Endothelial cell of umbilical vein (primary cell): ENCODE results near the gene PCP4L1. TPM values are rescaled to one million over a fixed set of nuclear protein-coding genes. Genes with fewer than 3 reads are reported as not detected.

Experiments used
- BruUV-seq: library from RNA; stranded (reverse); fragments of 400-500 nt; replicated peaks from 2 replicates; lab custom pipeline; 2021; lab: Mats Ljungman, UMichigan
- CTCF ChIA-PET: fragments of 300-600, 350-600 bp; sonication (Branson Sonifier 250); formaldehyde crosslinking; loops from one replicate; lab custom pipeline; 2021; ENCODE audit warnings: antibody characterized with exemption, inconsistent platforms; lab: Charles Lee
- POLR2A ChIA-PET: fragments of 300-600, 350-600 bp; sonication (Branson Sonifier 250); formaldehyde crosslinking; loops from one replicate; lab custom pipeline; 2021; ENCODE audit warnings: antibody characterized with exemption, inconsistent platforms; lab: Charles Lee
- DNase-seq: peaks from one replicate; pipeline ENCODE4 v3.0.0-alpha.2; 2011; ENCODE audit warnings: low read depth, low spot score
- FAIRE-seq: peaks from 2 replicates; lab custom pipeline; 2011; peaks lifted over from hg19 to GRCh38; lab: Jason Lieb, UNC
- H2AFZ ChIP-seq: 2 replicates; pipeline ENCODE4 v1.6.0; 2012; ENCODE audit warnings: low read depth, low read length, control low read depth, inconsistent platforms
- H3K27ac ChIP-seq: 2 replicates; pipeline ENCODE4 v1.5.1; 2011; ENCODE audit warnings: low read depth, mild to moderate bottlenecking, control low read depth, low read length, moderate library complexity; ENCODE audit not compliant: insufficient read depth
- H3K27me3 ChIP-seq, 2 experiments: 2 replicates each; pipeline versions ENCODE4 v1.6.0 to v1.6.1; 2011; ENCODE audit warnings: low read length in 2 of 2, mixed read lengths in 1 of 2; ENCODE audit not compliant: control insufficient read depth in 2 of 2, insufficient read depth in 2 of 2
- H3K36me3 ChIP-seq, 2 experiments: 2 replicates in 1 of 2; 3 replicates in 1 of 2; pipeline ENCODE4 v1.5.1; 2011; ENCODE audit warnings: low read length in 2 of 2, mild to moderate bottlenecking in 1 of 2, moderate library complexity in 1 of 2; ENCODE audit not compliant: control insufficient read depth in 2 of 2, insufficient read depth in 2 of 2; ENCODE audit errors: extremely low read depth in 1 of 2
- H3K4me1 ChIP-seq: 3 replicates; pipeline ENCODE4 v1.5.1; 2011; ENCODE audit warnings: mild to moderate bottlenecking, low read length; ENCODE audit not compliant: control insufficient read depth, insufficient read depth; ENCODE audit errors: extremely low read depth
- H3K4me2 ChIP-seq: 2 replicates; pipeline ENCODE4 v1.6.1; 2011; ENCODE audit warnings: low read length, control low read depth, mixed read lengths; ENCODE audit not compliant: insufficient read depth
- H3K4me3 ChIP-seq, 3 experiments: fragments of 200-600 bp in 1 of 3; sonication (generic), shearing (Covaris generic) in 1 of 3; replicated peaks in 1 of 3; 2 replicates each; pipeline ENCODE4 v1.5.1; 2011 to 2016; ENCODE audit warnings: control low read depth in 3 of 3, low read length in 3 of 3, mild to moderate bottlenecking in 2 of 3, inconsistent platforms in 1 of 3, low read depth in 1 of 3, moderate library complexity in 1 of 3; ENCODE audit not compliant: insufficient read depth in 1 of 3
- H3K79me2 ChIP-seq: 2 replicates; pipeline ENCODE4 v1.6.0; 2012; ENCODE audit warnings: low read length, inconsistent platforms; ENCODE audit not compliant: control insufficient read depth, insufficient read depth
- H3K9ac ChIP-seq: replicated peaks from 2 replicates; pipeline ENCODE3; 2011; ENCODE audit warnings: low read length, control low read depth; ENCODE audit not compliant: insufficient read depth; ENCODE audit errors: extremely low read depth
- H3K9me1 ChIP-seq: replicated peaks from 3 replicates; pipeline ENCODE4 v1.6.0; 2011; ENCODE audit warnings: mild to moderate bottlenecking, low read length; ENCODE audit not compliant: control insufficient read depth, insufficient read depth; ENCODE audit errors: extremely low read depth
- H3K9me3 ChIP-seq: replicated peaks from 2 replicates; pipeline ENCODE4 v1.5.1; 2012; ENCODE audit warnings: low read length, inconsistent platforms; ENCODE audit not compliant: control insufficient read depth, insufficient read depth
- H4K20me1 ChIP-seq: replicated peaks from 2 replicates; pipeline ENCODE3; 2011; ENCODE audit warnings: mild to moderate bottlenecking, low read length; ENCODE audit not compliant: control insufficient read depth, insufficient read depth; ENCODE audit errors: extremely low read depth
- EZH2 ChIP-seq: IDR thresholded peaks from 2 replicates; pipeline ENCODE4 v1.6.1; 2012; ENCODE audit warnings: borderline replicate concordance, low read depth, mild to moderate bottlenecking, moderate library complexity, low read length, inconsistent platforms; ENCODE audit not compliant: severe bottlenecking
- FOS ChIP-seq: IDR thresholded peaks from 2 replicates; pipeline ENCODE4 v1.6.1; 2011; ENCODE audit warnings: mild to moderate bottlenecking, low read length, moderate library complexity, borderline replicate concordance; ENCODE audit not compliant: insufficient read depth
- GATA2 ChIP-seq: IDR thresholded peaks from 2 replicates; pipeline ENCODE4 v1.7.0; 2011; ENCODE audit warnings: low read depth, mild to moderate bottlenecking, moderate library complexity, mixed read lengths, low read length; ENCODE audit not compliant: insufficient read length, insufficient read depth
- JUN ChIP-seq: IDR thresholded peaks from 2 replicates; pipeline ENCODE4 v1.6.1; 2011; ENCODE audit warnings: borderline replicate concordance, low read depth; ENCODE audit not compliant: insufficient read length, insufficient read depth
- MYC ChIP-seq: IDR thresholded peaks from one replicate; pipeline ENCODE4 v1.6.1; 2011; ENCODE audit warnings: mild to moderate bottlenecking, low read depth, low read length
- POLR2A ChIP-seq: IDR thresholded peaks from 2 replicates; pipeline ENCODE4 v1.6.1; 2012; ENCODE audit warnings: low read depth, mild to moderate bottlenecking, control low read depth, low read length
- POLR2AphosphoS5 ChIP-seq: IDR thresholded peaks from 2 replicates; pipeline ENCODE4 v1.6.1; 2012; ENCODE audit warnings: low read depth, mild to moderate bottlenecking, control low read depth, low read length, moderate library complexity; ENCODE audit not compliant: insufficient read depth
- dilution Hi-C: fragments of 300-500 bp; cut with MboI; formaldehyde crosslinking; loops from one replicate; pipeline ENCODE4 v1.15.0; 2019; ENCODE audit warnings: low sequenced_read_pairs; ENCODE audit not compliant: extremely low pct_ligation_motif_present
- intact Hi-C: fragments of 100-400 bp; cut with micrococcal nuclease; formaldehyde crosslinking; loops from one replicate; pipeline ENCODE4 v1.10.0; 2022
- polyA plus RNA-seq, 4 experiments: library from polyadenylated mRNA; depleted of rRNA in 3 of 4; stranded (reverse) in 3 of 4; unstranded in 1 of 4; fragments of >200 nt; gene quantifications; 2 replicates each; pipeline versions ENCODE4 v1.2.1 to v1.2.3, GENCODE V29; 2011 to 2012; ENCODE audit warnings: missing spikeins in 1 of 4
- total RNA-seq: library from RNA; stranded (reverse); gene quantifications from 2 replicates; pipeline ENCODE4 v1.2.3, GENCODE V29; 2021
- TF ChIP-seq, protein P1 (sequence below), 2 donors: IDR thresholded peaks; 1 replicate in 1 of 2; 2 replicates in 1 of 2; pipeline ENCODE4 v1.5.1; 2011; ENCODE audit warnings: low read length in 2 of 2, mild to moderate bottlenecking in 2 of 2, moderate library complexity in 2 of 2, control low read depth in 1 of 2, inconsistent platforms in 1 of 2, low read depth in 1 of 2; ENCODE audit not compliant: insufficient read depth in 1 of 2; ENCODE audit errors: extremely low read depth in 1 of 2
- TF ChIP-seq, protein P2 (sequence below): IDR thresholded peaks from 2 replicates; pipeline ENCODE4 v1.6.1; 2011; ENCODE audit not compliant: insufficient read depth, insufficient read length

The PCP4L1 gene
- total and polyA plus RNA-seq, 2 donors (not counting 3 experiments of a cell fraction or from before 2014, with no cell fraction given): not detected

DNA sequence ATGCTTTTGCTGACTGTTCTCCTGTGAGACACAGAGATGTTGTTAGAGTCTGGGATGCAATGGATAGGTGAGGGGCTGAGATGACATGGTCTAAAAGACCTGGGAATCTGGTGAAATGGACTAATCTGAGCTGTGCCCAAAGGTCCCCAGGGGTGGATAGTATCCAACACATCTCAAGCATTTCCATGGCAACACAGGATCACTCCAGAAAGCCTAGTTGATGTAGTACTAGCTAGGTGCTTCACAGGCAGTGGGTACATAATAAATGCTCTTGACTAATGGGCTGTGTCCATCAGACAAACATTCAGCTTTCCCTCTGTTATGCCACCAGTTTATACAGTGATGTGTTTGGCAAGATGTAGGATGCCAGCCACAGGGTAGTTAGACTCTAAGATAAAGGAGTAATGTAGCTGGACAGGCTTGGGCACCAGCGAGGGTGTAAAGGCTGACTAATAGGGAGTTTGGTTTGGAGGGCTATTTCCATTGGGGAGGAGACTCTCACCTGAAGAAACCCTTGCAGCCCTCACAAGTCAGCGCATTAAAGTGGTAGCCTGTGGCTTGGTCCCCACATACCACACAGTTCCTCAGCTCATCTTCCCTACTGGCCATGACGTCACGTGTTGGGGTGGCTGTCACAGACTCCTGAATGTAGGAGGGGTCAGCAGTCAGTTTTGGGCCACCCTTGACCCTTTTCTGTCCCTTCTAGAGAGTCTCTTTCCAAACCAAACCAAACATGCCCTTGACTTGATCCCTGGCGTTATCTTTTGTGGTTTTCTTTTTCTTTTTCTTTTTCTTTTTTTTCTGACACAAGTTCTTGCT, 22.4 kb upstream of the PCP4L1 start:
- intact Hi-C loops: no loop called here
- Histone ChIP-seq H4K20me1 (no peaks in the 10 kb centered on the region), H3K4me3 (no peak overlapping the region), H2AFZ (no peak overlapping the region), H3K9me1 (no peaks in the 10 kb centered on the region), H3K79me2 (no peaks in the 10 kb centered on the region), H3K27me3 (peaks cover 1 to 6% of the 10 kb centered on the region in 2 experiments), H3K36me3 (no peaks in the 10 kb centered on the region), H3K4me1 (no peaks in the 10 kb centered on the region), H3K4me2 (no peak overlapping the region), H3K9me3 (no peaks in the 10 kb centered on the region), H3K27ac (no peak overlapping the region), H3K9ac (no peak overlapping the region)
- DNase-seq (no peak), FAIRE-seq (no peak)
- dilution Hi-C loops: no loop called here
- CTCF ChIA-PET: interaction anchor here (0.8 to 1.1 kb wide), 2 partner anchors 10 to 146 kb away, joined by 4 to 5 read pairs; partner anchors contain the start of gene TOMM40L
- TF ChIP-seq, protein P1, sequence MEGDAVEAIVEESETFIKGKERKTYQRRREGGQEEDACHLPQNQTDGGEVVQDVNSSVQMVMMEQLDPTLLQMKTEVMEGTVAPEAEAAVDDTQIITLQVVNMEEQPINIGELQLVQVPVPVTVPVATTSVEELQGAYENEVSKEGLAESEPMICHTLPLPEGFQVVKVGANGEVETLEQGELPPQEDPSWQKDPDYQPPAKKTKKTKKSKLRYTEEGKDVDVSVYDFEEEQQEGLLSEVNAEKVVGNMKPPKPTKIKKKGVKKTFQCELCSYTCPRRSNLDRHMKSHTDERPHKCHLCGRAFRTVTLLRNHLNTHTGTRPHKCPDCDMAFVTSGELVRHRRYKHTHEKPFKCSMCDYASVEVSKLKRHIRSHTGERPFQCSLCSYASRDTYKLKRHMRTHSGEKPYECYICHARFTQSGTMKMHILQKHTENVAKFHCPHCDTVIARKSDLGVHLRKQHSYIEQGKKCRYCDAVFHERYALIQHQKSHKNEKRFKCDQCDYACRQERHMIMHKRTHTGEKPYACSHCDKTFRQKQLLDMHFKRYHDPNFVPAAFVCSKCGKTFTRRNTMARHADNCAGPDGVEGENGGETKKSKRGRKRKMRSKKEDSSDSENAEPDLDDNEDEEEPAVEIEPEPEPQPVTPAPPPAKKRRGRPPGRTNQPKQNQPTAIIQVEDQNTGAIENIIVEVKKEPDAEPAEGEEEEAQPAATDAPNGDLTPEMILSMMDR (IDR thresholded peaks at IDR 0.05; ENCODE audit: extremely low read depth in 1 of 2, insufficient read depth in 1 of 2, low read depth in 1 of 2, low read length in 2 of 2): no peak
- TF ChIP-seq MYC (no peak), POLR2A (no peak), POLR2AphosphoS5 (no peak), EZH2 (no peak), JUN (no peak), GATA2 (no peak), FOS (no peak)
- TF ChIP-seq, protein P2, sequence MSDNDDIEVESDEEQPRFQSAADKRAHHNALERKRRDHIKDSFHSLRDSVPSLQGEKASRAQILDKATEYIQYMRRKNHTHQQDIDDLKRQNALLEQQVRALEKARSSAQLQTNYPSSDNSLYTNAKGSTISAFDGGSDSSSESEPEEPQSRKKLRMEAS: no peak
- BruUV-seq: no TSS peak
- POLR2A ChIA-PET: no interaction called here
